ENCODE results near the gene C11orf97.

GRCh38 chr11:94546162-94546470 is 33.9 kb downstream of the C11orf97 start:
- TF ChIP-seq CTCF (CRISPR knock-in tag; IDR thresholded peaks at IDR 0.05) (no peak), NFE2L2 (IDR thresholded peaks at IDR 0.05; ENCODE audit: low read length) (no peak), NONO (IDR thresholded peaks at IDR 0.05) (no peak), NONO (CRISPR knock-in tag; conservative IDR thresholded peaks at IDR 0.05) (no peak), MAZ (IDR thresholded peaks at IDR 0.05; ENCODE audit: borderline replicate concordance, low read depth, low read length) (no peak), MAZ (CRISPR knock-in tag; IDR thresholded peaks at IDR 0.05; ENCODE audit: low read depth) (no peak), TFAP4 (IDR thresholded peaks at IDR 0.05; ENCODE audit: borderline replicate concordance, low read depth) (no peak), TBL1XR1 (IDR thresholded peaks at IDR 0.05; ENCODE audit: borderline replicate concordance, low read length, partially characterized antibody) (no peak)

Measured in HepG2 (cell line).